Rectal smooth muscle tissue (tissue), 1 donor: ENCODE measurements around the gene SLC6A7.
"Not testable (repeated sequence)": the region's sequence is repeated elsewhere in the genome, so short reads cannot be mapped to it uniquely, and the experiment has no call there.

ENCODE experiments used
- H3K27ac ChIP-seq: one replicate; pipeline ENCODE4 v1.7.0; 2013; ENCODE audit warnings: low read depth, low read length, inconsistent platforms
- H3K27me3 ChIP-seq: one replicate; pipeline ENCODE4 v1.7.0; 2013; ENCODE audit warnings: low read length; ENCODE audit not compliant: control insufficient read depth, insufficient read depth
- H3K36me3 ChIP-seq: one replicate; pipeline ENCODE4 v1.7.0; 2013; ENCODE audit warnings: low read length; ENCODE audit not compliant: control insufficient read depth, insufficient read depth
- H3K4me1 ChIP-seq: one replicate; pipeline ENCODE4 v1.7.0; 2013; ENCODE audit warnings: low read length; ENCODE audit not compliant: control insufficient read depth, insufficient read depth
- H3K4me3 ChIP-seq: one replicate; pipeline ENCODE4 v1.7.0; 2013; ENCODE audit warnings: low read length
- H3K9ac ChIP-seq: one replicate; pipeline ENCODE4 v1.7.0; 2013; ENCODE audit warnings: low read length

The SLC6A7 gene

DNA sequence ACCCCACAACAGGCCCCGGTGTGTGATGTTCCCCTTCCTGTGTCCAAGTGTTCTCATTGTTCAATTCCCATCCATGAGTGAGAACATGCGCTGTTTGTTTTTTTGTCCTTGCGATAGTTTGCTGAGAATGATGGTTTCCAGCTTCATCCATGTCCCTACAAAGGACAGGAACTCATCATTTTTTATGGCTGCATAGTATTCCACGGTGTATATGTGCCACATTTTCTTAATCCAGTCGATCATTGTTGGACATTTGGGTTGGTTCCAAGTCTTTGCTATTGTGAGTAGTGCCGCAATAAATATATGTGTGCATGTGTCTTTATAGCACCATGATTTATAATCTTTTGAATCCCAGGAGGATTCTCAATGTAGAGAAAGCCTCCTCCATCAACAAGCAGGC lies 58.6 kb downstream of the SLC6A7 start:
- H3K27ac ChIP-seq, result not testable (repeated sequence)

GRCh38 chr5:150248946-150249345 lies 59.1 kb downstream of the SLC6A7 start:
- peaks cover 6% of the 10 kb centered on the region for H3K4me1 ChIP-seq
- H3K9ac ChIP-seq, result no peak overlapping the region
- no peaks in the 10 kb centered on the region for H3K27me3 ChIP-seq
- H3K4me3 ChIP-seq, result no peak overlapping the region
- no peaks in the 10 kb centered on the region for H3K36me3 ChIP-seq
- no peak overlapping the region for H3K27ac ChIP-seq

More for the DNA sequence above, 58.6 kb downstream of the SLC6A7 start:
- not testable (repeated sequence) for H3K36me3 ChIP-seq, H3K27me3 ChIP-seq, H3K4me1 ChIP-seq, H3K4me3 ChIP-seq, H3K9ac ChIP-seq

GRCh38 chr5:150249744-150250143 lies 59.9 kb downstream of the SLC6A7 start:
- no peak overlapping the region for H3K9ac ChIP-seq
- H3K4me3 ChIP-seq, result no peak overlapping the region
- no peaks in the 10 kb centered on the region for H3K36me3 ChIP-seq
- H3K27me3 ChIP-seq, result no peaks in the 10 kb centered on the region
- H3K27ac ChIP-seq, result no peak overlapping the region
- H3K4me1 ChIP-seq, result peaks cover 6% of the 10 kb centered on the region

DNA sequence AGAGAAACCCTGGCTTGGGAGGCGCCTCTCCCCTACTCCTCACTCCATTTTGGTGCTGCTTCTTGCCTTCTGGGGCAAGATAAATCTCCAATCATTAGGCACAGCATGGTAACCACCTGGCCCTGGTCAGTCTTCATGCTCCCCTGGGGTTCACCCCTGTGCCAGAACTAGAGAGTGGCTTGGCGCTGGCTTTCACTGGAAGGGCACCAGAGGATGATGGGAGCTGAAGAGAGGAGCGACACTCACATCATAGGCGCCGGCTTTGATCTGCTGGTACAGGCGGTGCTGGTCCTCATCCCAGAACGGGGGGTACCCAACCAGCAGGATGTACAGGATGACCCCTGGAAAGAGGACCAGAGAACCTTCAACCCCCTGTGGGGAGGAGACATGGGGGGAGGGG lies 61.6 kb downstream of the SLC6A7 start:
- Histone ChIP-seq H3K4me3 (no peak overlapping the region), H3K27me3 (no peaks in the 10 kb centered on the region), H3K9ac (no peak overlapping the region), H3K4me1 (no peaks in the 10 kb centered on the region), H3K36me3 (no peaks in the 10 kb centered on the region), H3K27ac (no peak overlapping the region)

GRCh38 chr5:150252489-150252888 lies 62.6 kb downstream of the SLC6A7 start:
- Histone ChIP-seq H3K27me3 (no peaks in the 10 kb centered on the region), H3K36me3 (no peaks in the 10 kb centered on the region), H3K27ac (no peak overlapping the region), H3K4me1 (no peaks in the 10 kb centered on the region), H3K4me3 (no peak overlapping the region), H3K9ac (no peak overlapping the region)

- Histone ChIP-seq H3K27ac (no peak overlapping the region), H3K36me3 (no peaks in the 10 kb centered on the region), H3K27me3 (no peaks in the 10 kb centered on the region), H3K4me3 (no peak overlapping the region), H3K4me1 (no peaks in the 10 kb centered on the region), H3K9ac (no peak overlapping the region)
These were observed 63.8 kb downstream of the SLC6A7 start for GRCh38 chr5:150253416-150254208.

- Histone ChIP-seq H3K27me3 (no peaks in the 10 kb centered on the region), H3K4me1 (no peaks in the 10 kb centered on the region), H3K4me3 (no peak overlapping the region), H3K27ac (no peak overlapping the region), H3K36me3 (no peaks in the 10 kb centered on the region), H3K9ac (no peak overlapping the region)
These were observed 64.5 kb downstream of the SLC6A7 start for GRCh38 chr5:150254363-150254762.

- Histone ChIP-seq H3K4me3 (no peak overlapping the region), H3K9ac (no peak overlapping the region), H3K27ac (no peak overlapping the region), H3K27me3 (no peaks in the 10 kb centered on the region), H3K4me1 (no peaks in the 10 kb centered on the region), H3K36me3 (no peaks in the 10 kb centered on the region)
These were observed 64.9 kb downstream of the SLC6A7 start for GRCh38 chr5:150254774-150255173.

DNA sequence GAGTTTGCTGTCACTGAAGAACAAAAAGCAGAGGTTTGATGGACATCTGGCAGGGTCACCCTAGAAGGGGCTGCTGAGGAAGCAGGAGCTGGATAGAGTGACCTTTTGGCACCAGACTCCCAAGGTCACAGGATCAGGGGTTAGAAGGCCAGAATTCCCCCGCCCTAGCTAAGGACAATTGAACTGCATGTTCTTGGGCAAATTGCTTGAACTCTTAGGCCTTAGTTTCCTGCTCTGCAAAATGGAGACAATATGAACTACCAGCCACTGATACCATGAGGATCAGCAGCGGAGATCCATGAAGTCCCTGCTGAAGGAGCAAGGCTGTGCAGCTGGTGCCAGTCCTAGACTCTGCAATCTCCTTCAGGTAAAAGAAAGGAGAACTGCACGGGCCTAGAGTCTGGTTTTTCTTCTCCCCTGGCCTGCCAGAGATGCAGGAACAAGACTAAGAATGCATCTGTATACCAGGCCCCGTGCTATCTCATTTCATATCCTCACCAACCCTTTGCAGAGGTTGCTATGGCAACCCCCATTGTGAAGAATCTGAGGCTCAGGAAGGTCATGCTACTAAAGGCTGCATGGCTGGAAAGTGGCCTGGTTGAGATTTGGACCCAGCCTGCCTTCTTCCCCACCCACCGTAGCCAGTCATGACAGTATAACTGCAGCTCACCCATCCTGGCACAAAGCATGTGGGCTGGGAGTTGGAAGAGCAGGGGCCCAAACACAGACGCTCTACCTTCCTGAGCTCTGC lies 66.0 kb downstream of the SLC6A7 start:
- no peak overlapping the region for H3K27ac ChIP-seq
- no peak overlapping the region for H3K9ac ChIP-seq
- no peaks in the 10 kb centered on the region for H3K27me3 ChIP-seq
- H3K36me3 ChIP-seq, result no peaks in the 10 kb centered on the region
- H3K4me3 ChIP-seq, result no peak overlapping the region
- H3K4me1 ChIP-seq, result no peaks in the 10 kb centered on the region

- no peak overlapping the region for H3K4me3 ChIP-seq
- no peaks in the 10 kb centered on the region for H3K36me3 ChIP-seq
- H3K4me1 ChIP-seq, result no peaks in the 10 kb centered on the region
- H3K27me3 ChIP-seq, result no peaks in the 10 kb centered on the region
- H3K9ac ChIP-seq, result no peak overlapping the region
- no peak overlapping the region for H3K27ac ChIP-seq
These were observed 66.7 kb downstream of the SLC6A7 start for GRCh38 chr5:150256410-150257064.

- H3K4me1 ChIP-seq, result no peaks in the 10 kb centered on the region
- H3K27ac ChIP-seq, result no peak overlapping the region
- H3K4me3 ChIP-seq, result no peak overlapping the region
These were observed 67.6 kb downstream of the SLC6A7 start for GRCh38 chr5:150257424-150257823.

DNA sequence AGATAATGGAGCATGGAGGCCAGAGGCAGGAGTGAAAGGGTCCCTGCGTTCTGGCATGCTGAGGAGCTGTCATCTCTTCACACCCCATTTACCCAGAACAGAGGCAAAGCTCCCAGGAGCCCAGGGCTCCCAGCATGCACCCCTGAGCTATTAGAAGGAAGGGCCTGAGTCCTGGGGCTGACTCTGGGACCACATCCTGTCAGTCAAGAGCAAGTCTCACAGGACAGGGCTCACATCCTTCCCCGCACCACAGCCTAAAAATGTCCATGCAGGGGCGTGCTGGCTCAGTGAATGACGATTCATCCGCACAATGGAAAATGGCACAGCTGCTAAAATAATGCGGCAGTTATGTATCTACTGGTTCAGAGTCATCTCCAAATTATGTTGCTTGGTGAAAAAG lies 68.3 kb downstream of the SLC6A7 start:
- Histone ChIP-seq H3K4me3 (no peak overlapping the region), H3K27me3 (no peaks in the 10 kb centered on the region), H3K27ac (no peak overlapping the region), H3K4me1 (no peaks in the 10 kb centered on the region), H3K36me3 (no peaks in the 10 kb centered on the region), H3K9ac (no peak overlapping the region)

More at GRCh38 chr5:150257424-150257823, 67.6 kb downstream of the SLC6A7 start:
- H3K27me3 ChIP-seq, result no peaks in the 10 kb centered on the region
- H3K36me3 ChIP-seq, result no peaks in the 10 kb centered on the region
- no peak overlapping the region for H3K9ac ChIP-seq
